ENCODE measurements around the gene DCP2.

The DCP2 gene

GRCh38 chr5:112967520-112968083 is 9.0 kb upstream of the DCP2 start:
- DNase-seq, result no peak

- no peak for DNase-seq
These were observed 8.0 kb upstream of the DCP2 start for GRCh38 chr5:112968411-112969106.

GRCh38 chr5:112971276-112971675 is 5.3 kb upstream of the DCP2 start:
- no peak for DNase-seq

GRCh38 chr5:112973036-112973435 is 3.6 kb upstream of the DCP2 start:
- DNase-seq, result no peak

GRCh38 chr5:112973904-112974303 is 2.7 kb upstream of the DCP2 start:
- no peak for DNase-seq

- no peak for DNase-seq
These were observed 1.7 kb upstream of the DCP2 start for GRCh38 chr5:112974901-112975300.

GRCh38 chr5:112975721-112976431 is 722 bp upstream of the DCP2 start:
- DNase-seq, result no peak

- DNase-seq, result no peak
These were observed 853 bp downstream of the DCP2 start for GRCh38 chr5:112977440-112977861.

- DNase-seq, result no peak
These were observed 2.2 kb downstream of the DCP2 start for GRCh38 chr5:112978836-112979235.

- DNase-seq, result no peak
These were observed 3.1 kb downstream of the DCP2 start for GRCh38 chr5:112979723-112980122.

GRCh38 chr5:112983363-112983762 is 6.8 kb downstream of the DCP2 start:
- DNase-seq, result no peak

- DNase-seq, result no peak
These were observed 9.6 kb downstream of the DCP2 start for GRCh38 chr5:112986224-112986623.

GRCh38 chr5:112995764-112996618 is 19.4 kb downstream of the DCP2 start:
- DNase-seq, result no peak

GRCh38 chr5:112996830-112997374 is 20.3 kb downstream of the DCP2 start:
- DNase-seq, result no peak

GRCh38 chr5:112998296-112998695 is 21.7 kb downstream of the DCP2 start:
- DNase-seq, result no peak

GRCh38 chr5:113000466-113000865 is 23.9 kb downstream of the DCP2 start:
- DNase-seq, result no peak

- DNase-seq, result no peak
These were observed 25.8 kb downstream of the DCP2 start for GRCh38 chr5:113002423-113002822.

- no peak for DNase-seq
These were observed 27.2 kb downstream of the DCP2 start for GRCh38 chr5:113003763-113004162.

GRCh38 chr5:113005454-113005853 is 28.9 kb downstream of the DCP2 start:
- DNase-seq, result no peak

- no peak for DNase-seq
These were observed 41.5 kb downstream of the DCP2 start for GRCh38 chr5:113017881-113018635.

- no peak for DNase-seq
These were observed 44.1 kb downstream of the DCP2 start for GRCh38 chr5:113020461-113021273.

Measured in NCI-H1417 treated with DMSO at 0.1 percent for 48 hours (cell line).